Activated effector memory CD4-positive, alpha-beta T cell treated with anti-CD3 and anti-CD28 coated beads, Interleukin-2, amount 50 U/mL, for 16 hours (primary cell): ENCODE measurements around the gene PPFIA2.
"Not testable (repeated sequence)": the region's sequence is repeated elsewhere in the genome, so short reads cannot be mapped to it uniquely, and the experiment has no call there.

Experiments used
- DNase-seq: peaks from one replicate; pipeline ENCODE4 v3.0.0-alpha.2; 2020

The PPFIA2 gene

GRCh38 chr12:81255456-81255855, 503.7 kb downstream of the PPFIA2 start:
- DNase-seq = no peak

GRCh38 chr12:81253360-81253759, 505.8 kb downstream of the PPFIA2 start:
- DNase-seq = no peak

- no peak for DNase-seq
Measured at GRCh38 chr12:81252228-81252627, 506.9 kb downstream of the PPFIA2 start.

GRCh38 chr12:81249976-81250375, 509.2 kb downstream of the PPFIA2 start:
- DNase-seq = no peak

- DNase-seq = no peak
Measured at GRCh38 chr12:81245907-81246570, 513.1 kb downstream of the PPFIA2 start.

- no peak for DNase-seq
Measured at GRCh38 chr12:81245458-81245857, 513.7 kb downstream of the PPFIA2 start.

- no peak for DNase-seq
Measured at GRCh38 chr12:81231574-81232368, 527.4 kb downstream of the PPFIA2 start.

GRCh38 chr12:81229759-81230158, 529.4 kb downstream of the PPFIA2 start:
- DNase-seq = no peak

- no peak for DNase-seq
Measured at GRCh38 chr12:81224626-81225025, 534.5 kb downstream of the PPFIA2 start.

- DNase-seq = no peak
Measured at GRCh38 chr12:81222846-81223592, 536.1 kb downstream of the PPFIA2 start.

- DNase-seq = no peak
Measured at GRCh38 chr12:81221681-81222080, 537.5 kb downstream of the PPFIA2 start.

- no peak for DNase-seq
Measured at GRCh38 chr12:81216739-81217138, 542.4 kb downstream of the PPFIA2 start.

- DNase-seq = no peak
Measured at GRCh38 chr12:81212996-81213696, 546.0 kb downstream of the PPFIA2 start.

GRCh38 chr12:81211306-81211705, 547.8 kb downstream of the PPFIA2 start:
- no peak for DNase-seq

GRCh38 chr12:81209772-81210225, 549.4 kb downstream of the PPFIA2 start:
- not testable (repeated sequence) for DNase-seq

GRCh38 chr12:81209012-81209411, 550.1 kb downstream of the PPFIA2 start:
- DNase-seq = no peak

GRCh38 chr12:81208187-81208911, 550.8 kb downstream of the PPFIA2 start:
- no peak for DNase-seq
